IPS-18c (cell line): ENCODE results near the gene NHERF2.

ENCODE experiments used
- H3K4me3 ChIP-seq: 2 replicates; pipeline ENCODE4 v1.7.0; 2013; ENCODE audit warnings: low read depth, mild to moderate bottlenecking, low read length, moderate library complexity; ENCODE audit not compliant: insufficient read depth
- H3K9me3 ChIP-seq: one replicate; pipeline ENCODE4 v1.6.1; 2013; ENCODE audit warnings: mild to moderate bottlenecking, low read length, moderate library complexity; ENCODE audit not compliant: control insufficient read depth, insufficient read depth

The NHERF2 gene

DNA sequence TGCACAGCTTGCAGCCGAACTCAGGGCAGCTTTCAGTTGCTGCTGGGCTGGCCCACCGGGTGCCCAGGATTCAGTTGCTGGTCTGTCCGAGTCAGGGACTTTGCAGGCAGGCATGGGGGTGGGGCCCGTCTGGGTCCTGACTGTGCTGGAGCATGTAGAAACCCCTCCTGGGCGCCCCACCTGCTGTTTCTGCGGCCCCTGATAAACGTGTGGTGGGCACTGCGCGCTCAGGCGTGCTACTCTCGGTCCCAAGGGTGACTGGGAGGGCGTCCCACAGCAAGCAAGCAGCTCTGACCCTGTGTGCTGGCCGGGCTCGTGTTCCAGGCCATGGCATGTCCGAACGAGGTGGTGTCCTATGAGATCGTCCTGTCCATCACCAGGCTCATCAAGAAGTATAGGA is 33.6 kb downstream of the NHERF2 start:
- H3K9me3 ChIP-seq = no peaks in the 10 kb centered on the region
- no peak overlapping the region for H3K4me3 ChIP-seq

DNA sequence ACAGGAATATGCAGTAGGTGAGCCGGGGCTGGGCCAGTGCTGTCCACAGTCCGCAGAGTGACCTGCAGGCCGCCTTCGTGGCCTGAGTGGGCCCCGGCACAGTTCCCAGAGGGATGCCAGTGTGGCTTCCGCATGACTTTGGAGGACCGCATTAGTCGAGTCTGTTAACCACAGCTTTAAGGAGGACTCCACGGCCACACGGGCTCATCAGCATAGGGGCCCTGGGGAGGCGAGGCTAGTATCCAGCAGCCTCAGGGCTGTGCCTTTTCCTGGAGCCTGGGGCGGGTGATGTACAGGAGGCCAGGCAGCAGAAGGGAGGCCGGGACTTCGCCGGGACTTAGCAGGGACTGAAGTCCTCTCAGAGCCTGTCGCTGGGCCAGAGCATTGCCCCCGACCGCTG is 34.3 kb downstream of the NHERF2 start:
- H3K9me3 ChIP-seq = no peaks in the 10 kb centered on the region

DNA sequence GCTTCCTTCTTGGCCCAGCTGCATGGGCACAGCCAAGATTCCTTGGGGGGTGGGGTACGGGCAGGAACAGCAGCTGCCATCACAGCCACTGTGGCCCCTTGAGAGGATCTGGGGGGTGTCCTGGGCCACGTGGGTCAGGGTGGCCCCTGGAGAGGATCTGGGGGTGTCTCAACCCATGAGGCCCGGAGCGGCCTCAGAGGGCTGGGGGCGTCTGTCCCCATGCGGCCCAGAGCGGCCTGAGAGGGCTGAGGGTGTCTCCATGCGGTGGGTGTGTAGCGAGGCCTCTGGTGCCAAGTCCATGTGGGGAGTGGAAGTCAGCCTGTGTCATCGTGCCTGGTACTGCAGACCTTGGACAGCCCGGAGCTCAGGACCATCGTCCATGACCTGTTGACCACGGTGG is 34.8 kb downstream of the NHERF2 start:
- no peaks in the 10 kb centered on the region for H3K9me3 ChIP-seq
- no peak overlapping the region for H3K4me3 ChIP-seq

More for the DNA sequence above, 34.3 kb downstream of the NHERF2 start:
- H3K4me3 ChIP-seq = no peak overlapping the region

GRCh38 chr16:2062801-2063200 is 36.1 kb downstream of the NHERF2 start:
- no peaks in the 10 kb centered on the region for H3K9me3 ChIP-seq
- H3K4me3 ChIP-seq = no peak overlapping the region

DNA sequence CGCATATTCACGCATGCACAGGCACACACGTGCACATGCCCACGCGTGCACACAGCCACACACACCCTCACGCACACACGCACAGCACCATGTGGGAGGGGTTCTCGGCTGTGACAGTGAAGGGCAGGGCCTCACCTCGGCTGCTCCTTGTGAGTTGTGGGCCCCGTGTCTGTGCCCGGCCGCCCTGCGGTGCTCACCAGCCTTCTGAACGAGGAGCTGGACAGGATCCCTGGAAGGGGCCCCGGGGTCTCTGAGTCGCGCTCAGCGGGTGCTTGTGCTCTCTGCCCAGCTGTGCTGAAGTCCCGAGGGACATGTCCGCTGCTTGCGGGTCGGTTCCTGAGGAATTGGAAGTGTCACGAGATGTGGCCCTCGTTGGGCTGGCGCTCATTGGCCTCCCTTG is 37.2 kb downstream of the NHERF2 start:
- Histone ChIP-seq H3K9me3 (no peaks in the 10 kb centered on the region), H3K4me3 (no peak overlapping the region)

GRCh38 chr16:2064368-2064945 is 37.8 kb downstream of the NHERF2 start:
- no peaks in the 10 kb centered on the region for H3K9me3 ChIP-seq
- no peak overlapping the region for H3K4me3 ChIP-seq

GRCh38 chr16:2066139-2066538 is 39.4 kb downstream of the NHERF2 start:
- H3K4me3 ChIP-seq = no peak overlapping the region
- no peaks in the 10 kb centered on the region for H3K9me3 ChIP-seq

DNA sequence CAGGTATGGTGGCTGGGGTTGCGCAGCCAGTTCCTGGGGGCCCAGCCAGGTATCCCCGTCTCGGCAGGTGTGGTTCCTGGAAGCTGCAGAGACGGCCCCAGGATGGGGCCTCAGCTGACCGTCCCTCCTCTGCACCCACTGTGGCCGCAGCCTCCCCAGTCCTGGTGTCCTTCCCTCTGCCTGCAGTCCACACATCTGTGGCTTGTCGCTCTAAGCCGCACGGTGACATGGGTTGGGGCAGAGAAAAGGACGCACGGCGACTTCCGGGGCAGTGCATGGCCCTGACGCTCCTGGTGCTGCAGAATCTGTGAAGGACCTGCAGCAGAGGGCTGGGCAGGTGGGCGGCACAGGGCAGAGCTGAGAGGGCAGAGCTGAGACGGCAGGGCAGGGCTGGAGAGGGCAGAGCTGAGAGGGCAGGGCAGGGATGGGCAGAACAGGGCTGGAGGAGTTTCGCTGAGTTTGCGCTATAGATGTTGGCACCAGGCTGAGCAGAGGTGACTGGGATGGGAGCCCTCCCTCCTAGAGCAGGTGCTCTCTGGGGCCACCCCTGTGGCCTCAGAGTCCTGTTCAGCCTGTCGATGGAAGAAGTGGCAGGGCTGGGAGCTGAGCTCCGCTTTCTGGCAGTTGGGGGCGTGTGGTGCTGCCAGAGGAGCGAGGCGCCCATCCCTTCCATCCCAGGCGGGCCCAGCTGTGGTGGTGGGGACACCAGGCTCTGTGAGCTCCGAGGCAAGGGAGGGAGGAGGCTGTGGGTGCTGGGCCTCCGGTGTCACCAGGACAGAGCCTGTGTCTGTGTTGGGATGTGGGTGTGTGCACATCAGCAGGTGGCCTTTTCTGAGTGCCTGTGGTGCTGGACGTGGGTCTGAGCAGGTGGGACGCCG is 44.1 kb downstream of the NHERF2 start:
- no peak overlapping the region for H3K4me3 ChIP-seq
- H3K9me3 ChIP-seq = no peaks in the 10 kb centered on the region

DNA sequence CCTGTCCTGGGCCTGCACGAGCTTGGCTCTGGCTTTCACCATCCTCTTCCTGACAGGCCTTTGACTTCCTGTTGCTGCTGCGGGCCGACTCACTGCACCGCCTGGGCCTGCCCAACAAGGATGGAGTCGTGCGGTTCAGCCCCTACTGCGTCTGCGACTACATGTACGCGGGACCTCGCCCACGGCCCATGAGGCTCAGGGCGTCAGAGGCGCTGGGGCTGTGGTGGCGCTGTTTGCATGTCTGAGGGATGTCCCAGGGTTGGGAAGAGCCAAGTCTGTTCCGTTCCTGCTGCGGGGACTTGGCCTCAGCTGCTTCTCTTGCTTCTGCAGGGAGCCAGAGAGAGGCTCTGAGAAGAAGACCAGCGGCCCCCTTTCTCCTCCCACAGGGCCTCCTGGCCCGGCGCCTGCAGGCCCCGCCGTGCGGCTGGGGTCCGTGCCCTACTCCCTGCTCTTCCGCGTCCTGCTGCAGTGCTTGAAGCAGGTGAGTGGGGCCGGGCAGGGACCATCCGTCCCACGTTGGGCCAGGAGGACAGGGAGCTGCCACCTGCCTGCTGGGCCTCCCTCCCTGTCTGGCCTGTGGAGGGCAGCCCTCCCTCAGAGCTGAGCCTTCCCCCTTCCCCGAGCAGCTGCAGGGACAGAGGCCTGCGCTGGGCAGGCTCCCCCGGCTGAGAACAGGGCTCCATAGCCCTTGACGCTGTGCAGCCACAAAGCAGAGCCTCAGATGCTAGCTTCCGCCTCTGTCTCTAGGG is 44.9 kb downstream of the NHERF2 start:
- H3K9me3 ChIP-seq = no peaks in the 10 kb centered on the region
- no peak overlapping the region for H3K4me3 ChIP-seq

DNA sequence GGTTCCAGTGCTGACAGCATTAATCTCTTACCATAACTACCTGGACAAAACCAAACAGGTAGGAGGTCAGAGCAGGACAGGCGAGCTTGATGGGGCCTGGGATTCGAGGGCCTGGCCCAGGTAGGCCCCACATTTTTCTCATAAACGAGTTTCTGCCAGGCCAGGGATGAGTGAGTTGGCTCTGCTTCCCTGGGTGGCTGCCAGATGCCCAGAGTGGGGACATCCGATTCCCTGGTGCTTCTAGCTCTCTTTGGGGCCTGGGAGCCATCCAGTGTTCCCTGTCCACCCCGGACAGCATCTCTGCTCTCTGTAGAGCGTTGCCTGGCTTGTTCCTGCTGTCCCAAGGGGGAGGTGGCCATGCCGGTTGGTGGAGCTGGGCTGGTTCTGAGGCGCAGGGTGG is 46.2 kb downstream of the NHERF2 start:
- Histone ChIP-seq H3K4me3 (no peak overlapping the region), H3K9me3 (no peaks in the 10 kb centered on the region)

- no peaks in the 10 kb centered on the region for H3K9me3 ChIP-seq
These were observed 47.4 kb downstream of the NHERF2 start for GRCh38 chr16:2074071-2074470.

DNA sequence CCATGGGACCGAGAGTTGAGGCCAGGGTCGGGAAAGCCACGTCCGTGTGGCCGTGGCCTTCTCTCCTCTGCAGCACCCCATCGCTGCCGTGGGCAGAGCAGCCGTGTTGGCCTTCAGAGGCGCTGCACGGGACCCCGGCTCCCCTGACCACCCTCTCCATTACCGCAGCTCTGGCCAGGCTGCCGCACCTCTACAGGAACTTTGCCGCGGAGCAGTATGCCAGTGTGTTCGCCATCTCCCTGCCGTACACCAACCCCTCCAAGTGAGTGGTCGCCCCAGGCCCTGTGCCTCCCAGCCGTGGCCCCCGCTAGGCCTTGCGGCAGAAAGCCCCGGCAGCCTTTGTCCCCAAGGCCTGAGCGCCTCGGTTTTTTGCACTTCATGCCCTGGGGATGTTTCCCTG is 48.9 kb downstream of the NHERF2 start:
- no peaks in the 10 kb centered on the region for H3K9me3 ChIP-seq

More at GRCh38 chr16:2074071-2074470, 47.4 kb downstream of the NHERF2 start:
- no peak overlapping the region for H3K4me3 ChIP-seq

GRCh38 chr16:2076072-2076865 is 49.6 kb downstream of the NHERF2 start:
- H3K9me3 ChIP-seq = no peaks in the 10 kb centered on the region
- H3K4me3 ChIP-seq = no peak overlapping the region

More for the DNA sequence above, 48.9 kb downstream of the NHERF2 start:
- no peak overlapping the region for H3K4me3 ChIP-seq

GRCh38 chr16:2077016-2077415 is 50.3 kb downstream of the NHERF2 start:
- H3K9me3 ChIP-seq = no peaks in the 10 kb centered on the region
- no peak overlapping the region for H3K4me3 ChIP-seq

GRCh38 chr16:2077696-2078095 is 51.0 kb downstream of the NHERF2 start:
- Histone ChIP-seq H3K9me3 (no peaks in the 10 kb centered on the region), H3K4me3 (no peak overlapping the region)

DNA sequence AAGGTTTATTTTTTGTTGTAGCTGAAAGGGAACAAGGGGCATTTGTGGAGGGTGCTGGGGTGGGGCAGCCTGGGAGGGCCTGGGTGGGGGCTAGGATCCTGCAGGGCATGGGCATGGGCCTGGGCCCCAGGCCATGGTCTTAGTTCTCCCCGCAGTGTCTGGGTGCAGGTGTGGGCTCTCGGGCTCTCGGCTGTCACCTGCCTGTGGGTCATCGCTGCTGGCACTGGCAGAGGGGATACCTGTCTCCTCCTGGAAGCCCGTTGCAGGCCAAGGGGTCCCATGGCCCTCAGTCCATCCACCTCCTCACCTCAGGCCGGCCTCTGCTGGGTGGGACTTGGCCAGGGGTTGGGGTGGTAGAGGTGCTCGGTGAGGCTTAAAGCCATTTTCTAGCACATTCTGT is 51.4 kb downstream of the NHERF2 start:
- Histone ChIP-seq H3K9me3 (no peaks in the 10 kb centered on the region), H3K4me3 (no peak overlapping the region)

- Histone ChIP-seq H3K9me3 (no peaks in the 10 kb centered on the region), H3K4me3 (no peak overlapping the region)
These were observed 52.0 kb downstream of the NHERF2 start for GRCh38 chr16:2078691-2079090.
